A549 (cell line): ENCODE data around the gene ROR1. TPM values are rescaled to one million over a fixed set of nuclear protein-coding genes. Genes with fewer than 3 reads are reported as not detected.

Experiments
- ATAC-seq, 2 experiments: fragments of 200-7000 bp in 1 of 2; fragments of >200 bp in 1 of 2; cut with Nextera tagmentation in 1 of 2; cut with Tn5 transposase in 1 of 2; 3 replicates each; pipeline versions ENCODE4 v1.8.0 to v1.9.1; 2018 to 2020; ENCODE audit warnings: mild to moderate bottlenecking in 1 of 2, moderate library complexity in 1 of 2
- CTCF ChIA-PET: fragments of 300-600 bp; sonication (Branson Sonifier 250); formaldehyde crosslinking; extraction: SDS; loops from one replicate; lab custom pipeline; 2021; ENCODE audit warnings: antibody characterized with exemption, inconsistent platforms; lab: Yijun Ruan, JAX
- POLR2A ChIA-PET: fragments of 350-600 bp; formaldehyde crosslinking; extraction: SDS; loops from one replicate; lab custom pipeline; 2021; ENCODE audit warnings: antibody characterized with exemption, inconsistent platforms; lab: Yijun Ruan, JAX
- DNase-seq, 2 experiments: peaks; one replicate each; pipeline versions ENCODE4 v3.0.0 to v3.0.0-alpha.2; 2011 to 2016; ENCODE audit warnings: low read depth in 1 of 2, low spot score in 1 of 2
- FAIRE-seq: peaks from 2 replicates; lab custom pipeline; 2011; peaks lifted over from hg19 to GRCh38; lab: Jason Lieb, UNC
- H3K27ac ChIP-seq, 2 experiments: fragments of >200 bp; sonication (Bioruptor Twin); formaldehyde crosslinking; 3 replicates each; pipeline ENCODE4 v1.5.1; 2016 to 2017
- H3K4me1 ChIP-seq: fragments of >200 bp; sonication (Bioruptor Twin); formaldehyde crosslinking; 3 replicates; pipeline ENCODE4 v1.6.1; 2016
- H3K4me2 ChIP-seq: fragments of >200 bp; sonication (Bioruptor Twin); formaldehyde crosslinking; 3 replicates; pipeline ENCODE4 v1.6.1; 2016
- H3K4me3 ChIP-seq: fragments of >200 bp; sonication (Bioruptor Twin); formaldehyde crosslinking; 3 replicates; pipeline ENCODE4 v1.5.1; 2016
- H3K9me3 ChIP-seq: fragments of >200 bp; sonication (Bioruptor Twin); formaldehyde crosslinking; 3 replicates; pipeline ENCODE4 v1.6.1; 2016
- BHLHE40 ChIP-seq: IDR thresholded peaks from 2 replicates; pipeline ENCODE4 v1.6.1; 2012; ENCODE audit warnings: low read depth, low read length, inconsistent platforms
- CEBPB ChIP-seq, 2 experiments: fragments of >200 bp in 1 of 2; sonication (Bioruptor Twin) in 1 of 2; formaldehyde crosslinking in 1 of 2; IDR thresholded peaks; 2 replicates each; pipeline ENCODE4 v1.6.1; 2012 to 2016
- CHD4 ChIP-seq: fragments of 200-600 bp; sonication (generic); IDR thresholded peaks from 2 replicates; pipeline ENCODE4 v1.6.1; 2016; ENCODE audit warnings: antibody characterized with exemption, mild to moderate bottlenecking, borderline replicate concordance
- E2F6 ChIP-seq: IDR thresholded peaks from 2 replicates; pipeline ENCODE4 v1.6.1; 2012; ENCODE audit warnings: low read depth, borderline replicate concordance
- EHMT2 ChIP-seq: fragments of 200-600 bp; sonication (generic); IDR thresholded peaks from 2 replicates; pipeline ENCODE4 v1.6.1; 2016; ENCODE audit warnings: antibody characterized with exemption, low read depth, mild to moderate bottlenecking, moderate library complexity
- EP300 ChIP-seq, 2 experiments: fragments of >200 bp; sonication (Bioruptor Twin); formaldehyde crosslinking; IDR thresholded peaks; 2 replicates in 1 of 2; 3 replicates in 1 of 2; pipeline ENCODE4 v1.6.1; 2016 to 2017
- ESRRA ChIP-seq: fragments of 150-350 bp; IDR thresholded peaks from 2 replicates; pipeline ENCODE4 v1.6.1; 2014; ENCODE audit warnings: mild to moderate bottlenecking, low read length, borderline replicate concordance
- FOSL2 ChIP-seq, 2 experiments: fragments of 450-650 bp in 1 of 2; fragments of >200 bp in 1 of 2; sonication (Bioruptor Twin) in 1 of 2; formaldehyde crosslinking; IDR thresholded peaks; 2 replicates each; pipeline versions ENCODE4 v1.5.0 to v1.6.1; 2016 to 2020; ENCODE audit warnings: mild to moderate bottlenecking in 1 of 2, moderate library complexity in 1 of 2
- HEYL ChIP-seq: fragments of 250-450 bp; sonication (Bioruptor Pico); IDR thresholded peaks from 2 replicates; pipeline ENCODE4 v1.8.0; 2021; ENCODE audit warnings: mild to moderate bottlenecking, moderate library complexity
- HOXB5 ChIP-seq: fragments of 250-450 bp; sonication (Bioruptor Pico); IDR thresholded peaks from 2 replicates; pipeline ENCODE4 v1.5.0; 2020; ENCODE audit warnings: mild to moderate bottlenecking, moderate library complexity
- JUN ChIP-seq, 2 experiments: fragments of >200 bp; sonication (Bioruptor Twin); formaldehyde crosslinking; IDR thresholded peaks; 2 replicates in 1 of 2; 3 replicates in 1 of 2; pipeline ENCODE4 v1.6.1; 2016 to 2017
- JUNB ChIP-seq: fragments of >200 bp; sonication (Bioruptor Twin); formaldehyde crosslinking; IDR thresholded peaks from 2 replicates; pipeline ENCODE4 v1.6.1; 2016
- KDM1A ChIP-seq: fragments of 200-600 bp; sonication (generic); IDR thresholded peaks from 2 replicates; pipeline ENCODE4 v1.6.1; 2016; ENCODE audit warnings: low read depth, mild to moderate bottlenecking
- MAFK ChIP-seq: fragments of 450-650 bp; IDR thresholded peaks from 2 replicates; pipeline ENCODE4 v1.6.1; 2014; ENCODE audit not compliant: partially characterized antibody
- MAX ChIP-seq: IDR thresholded peaks from 2 replicates; pipeline ENCODE4 v1.6.1; 2012
- MAZ ChIP-seq: fragments of 150-350 bp; IDR thresholded peaks from 2 replicates; pipeline ENCODE4 v1.6.1; 2014; ENCODE audit warnings: antibody characterized with exemption, low read depth, low read length, borderline replicate concordance
- NR3C1 ChIP-seq: fragments of >200 bp; sonication (Bioruptor Twin); formaldehyde crosslinking; IDR thresholded peaks from 3 replicates; pipeline ENCODE4 v1.6.1; 2017
- PHF8 ChIP-seq: fragments of 200-600 bp; sonication (generic); IDR thresholded peaks from 2 replicates; pipeline ENCODE4 v1.6.1; 2016; ENCODE audit warnings: low read depth, mild to moderate bottlenecking, antibody characterized with exemption, moderate library complexity, borderline replicate concordance
- POLR2A ChIP-seq: IDR thresholded peaks from 2 replicates; pipeline ENCODE4 v1.6.1; 2012; ENCODE audit warnings: mild to moderate bottlenecking, low read length
- RARB ChIP-seq: fragments of 250-450 bp; sonication (Bioruptor Pico); IDR thresholded peaks from 2 replicates; pipeline ENCODE4 v1.8.0; 2021; ENCODE audit warnings: mild to moderate bottlenecking, moderate library complexity
- RCOR1 ChIP-seq: fragments of 150-350 bp; IDR thresholded peaks from 2 replicates; pipeline ENCODE4 v1.6.1; 2014; ENCODE audit warnings: antibody characterized with exemption, low read length, low read depth
- TFCP2L1 ChIP-seq: fragments of 250-450 bp; sonication (Bioruptor Pico); IDR thresholded peaks from 2 replicates; pipeline ENCODE4 v1.5.0; 2021; ENCODE audit warnings: mild to moderate bottlenecking
- TP53 ChIP-seq: fragments of 250-450 bp; sonication (Bioruptor Pico); IDR thresholded peaks from 2 replicates; pipeline ENCODE4 v1.5.0; 2021; ENCODE audit warnings: mild to moderate bottlenecking, moderate library complexity
- USF2 ChIP-seq: fragments of 450-650 bp; IDR thresholded peaks from 2 replicates; pipeline ENCODE4 v1.6.1; 2014; ENCODE audit warnings: antibody characterized with exemption
- ZC3H11A ChIP-seq: fragments of 450-650 bp; IDR thresholded peaks from 2 replicates; pipeline ENCODE4 v1.6.1; 2014; ENCODE audit warnings: antibody characterized with exemption, mild to moderate bottlenecking
- ZSCAN20 ChIP-seq: fragments of 250-450 bp; sonication (Bioruptor Pico); IDR thresholded peaks from 2 replicates; pipeline ENCODE4 v1.8.0; 2022; ENCODE audit warnings: mild to moderate bottlenecking, moderate library complexity
- WGBS: methylation state at CpG from one replicate; pipeline ENCODE4 v1.1.6; 2017; ENCODE audit errors: missing lambda C conversion rate; 5-methylcytosine and 5-hydroxymethylcytosine counted together
- polyA plus RNA-seq, 4 experiments: library from polyadenylated mRNA; depleted of rRNA in 3 of 4; stranded (reverse); fragments of >200 nt; fragmentation: RNase III in 1 of 4; extraction: RNeasy Plus Mini Kit Qiagen cat#74134 plus additional on column Dnase treatment in 1 of 4; gene quantifications; 2 replicates in 3 of 4; 3 replicates in 1 of 4; pipeline ENCODE4 v1.2.3, GENCODE V29; 2011 to 2017
- TF ChIP-seq, protein P1 (sequence below): fragments of >200 bp; sonication (Bioruptor Twin); formaldehyde crosslinking; IDR thresholded peaks from 2 replicates; pipeline ENCODE4 v1.6.1; 2016
- TF ChIP-seq, protein P2 (sequence below): fragments of 250-450 bp; sonication (Bioruptor Pico); IDR thresholded peaks from 2 replicates; pipeline ENCODE4 v1.5.0; 2021; ENCODE audit warnings: mild to moderate bottlenecking, moderate library complexity, borderline replicate concordance
- TF ChIP-seq, protein P3 (sequence below): fragments of >200 bp; sonication (Bioruptor Twin); formaldehyde crosslinking; IDR thresholded peaks from 3 replicates; pipeline ENCODE4 v1.6.1; 2016

ROR1 gene
- polyA plus RNA-seq, 2 of the 4 experiments (the other 2 are of a cell fraction) = 6.5 to 19.0 TPM

DNA sequence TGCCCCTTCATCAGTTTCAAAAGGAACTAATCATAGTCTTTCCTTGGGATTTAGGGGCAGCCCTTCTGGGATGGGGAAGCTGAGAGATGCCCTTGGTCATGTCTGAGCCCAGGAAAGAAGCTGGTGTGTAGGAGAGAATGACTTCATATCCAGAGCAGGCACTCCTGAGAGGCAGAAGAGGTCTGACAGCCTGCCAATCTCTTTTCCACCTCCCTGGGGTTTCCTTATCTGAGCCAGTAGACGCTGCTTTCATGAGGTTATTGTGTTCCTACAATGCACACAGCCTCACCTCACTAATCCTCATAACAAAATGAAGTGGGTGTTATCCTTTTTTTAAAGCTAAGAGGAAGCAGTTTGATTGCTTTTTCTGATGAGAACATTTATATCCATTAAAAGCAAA lies 14.1 kb downstream of the ROR1 start:
- DNase-seq (no peak), ATAC-seq (no peak)
- Histone ChIP-seq H3K4me2 (no peak overlapping the region), H3K9me3 (no peaks in the 10 kb centered on the region)
- WGBS = 73% methylated on average over 1 of the region's 1 CpG
- TF ChIP-seq RARB (CRISPR knock-in tag) (no peak), TP53 (CRISPR knock-in tag) (no peak), CEBPB (IDR thresholded peaks at IDR 0.05) (no peak), JUNB (no peak), TFCP2L1 (no peak), E2F6 (no peak), HOXB5 (CRISPR knock-in tag) (no peak), CHD4 (no peak), PHF8 (no peak), MAX (no peak), ZC3H11A (no peak), USF2 (no peak), BHLHE40 (no peak), FOSL2 (IDR thresholded peaks at IDR 0.05) (no peak), FOSL2 (CRISPR knock-in tag; IDR thresholded peaks at IDR 0.05) (no peak), ESRRA (no peak), JUN (IDR thresholded peaks at IDR 0.05) (no peak), KDM1A (no peak), RCOR1 (no peak)
- TF ChIP-seq, protein P1, sequence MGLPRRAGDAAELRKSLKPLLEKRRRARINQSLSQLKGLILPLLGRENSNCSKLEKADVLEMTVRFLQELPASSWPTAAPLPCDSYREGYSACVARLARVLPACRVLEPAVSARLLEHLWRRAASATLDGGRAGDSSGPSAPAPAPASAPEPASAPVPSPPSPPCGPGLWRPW = no peak
- TF ChIP-seq, protein P2, sequence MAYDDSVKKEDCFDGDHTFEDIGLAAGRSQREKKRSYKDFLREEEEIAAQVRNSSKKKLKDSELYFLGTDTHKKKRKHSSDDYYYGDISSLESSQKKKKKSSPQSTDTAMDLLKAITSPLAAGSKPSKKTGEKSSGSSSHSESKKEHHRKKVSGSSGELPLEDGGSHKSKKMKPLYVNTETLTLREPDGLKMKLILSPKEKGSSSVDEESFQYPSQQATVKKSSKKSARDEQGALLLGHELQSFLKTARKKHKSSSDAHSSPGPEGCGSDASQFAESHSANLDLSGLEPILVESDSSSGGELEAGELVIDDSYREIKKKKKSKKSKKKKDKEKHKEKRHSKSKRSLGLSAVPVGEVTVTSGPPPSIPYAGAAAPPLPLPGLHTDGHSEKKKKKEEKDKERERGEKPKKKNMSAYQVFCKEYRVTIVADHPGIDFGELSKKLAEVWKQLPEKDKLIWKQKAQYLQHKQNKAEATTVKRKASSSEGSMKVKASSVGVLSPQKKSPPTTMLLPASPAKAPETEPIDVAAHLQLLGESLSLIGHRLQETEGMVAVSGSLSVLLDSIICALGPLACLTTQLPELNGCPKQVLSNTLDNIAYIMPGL (CRISPR knock-in tag) = no peak
- TF ChIP-seq, all 56 proteins: peak for 0
- H3K27ac ChIP-seq = no peak overlapping the region
- H3K4me3 ChIP-seq = no peak overlapping the region
- no peak for FAIRE-seq
- POLR2A ChIA-PET = no interaction called here
- H3K4me1 ChIP-seq = peaks cover 11% of the 10 kb centered on the region; the same call in 2 of the 3 replicates
- CTCF ChIA-PET = no interaction called here

DNA sequence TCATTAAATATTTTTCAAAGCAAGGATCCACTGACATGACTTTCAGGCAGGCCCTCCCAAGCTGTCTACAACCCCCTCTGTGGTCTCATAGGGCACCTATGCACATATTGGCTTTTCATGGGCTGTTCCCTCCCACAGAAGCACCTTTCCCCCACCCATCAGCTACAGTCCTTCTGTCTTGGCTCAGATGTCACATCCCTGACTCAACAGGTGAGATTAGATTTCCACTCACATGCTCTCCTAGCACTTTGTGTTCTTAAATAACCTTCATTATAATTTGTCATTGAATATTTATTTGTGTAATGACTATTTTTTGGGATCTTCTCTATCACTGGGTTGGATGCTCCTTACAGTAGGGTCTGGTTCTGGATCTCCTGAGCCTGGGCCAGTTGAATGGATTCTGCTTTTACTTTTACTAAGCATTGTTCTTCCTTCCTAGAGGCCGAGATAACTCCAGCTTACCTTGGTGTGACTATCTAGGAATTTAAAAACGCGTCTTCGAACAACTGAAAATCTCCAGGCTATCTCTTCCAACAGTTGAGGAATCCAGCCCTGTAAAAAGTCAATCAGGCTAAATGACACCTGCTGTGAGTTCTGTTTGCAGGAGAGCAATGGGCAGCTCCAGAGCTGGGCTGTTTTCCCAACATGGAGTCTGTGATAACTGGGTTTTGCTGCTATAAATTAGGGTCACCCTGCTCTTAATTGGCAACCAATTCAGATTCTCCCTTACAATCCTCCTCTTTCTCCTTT lies 16.2 kb downstream of the ROR1 start:
- FAIRE-seq (no peak), ATAC-seq (no peak), DNase-seq (no peak)
- WGBS = 98% methylated on average over 4 of the region's 4 CpGs
- Histone ChIP-seq H3K4me2 (no peak overlapping the region), H3K4me3 (no peak overlapping the region), H3K27ac (no peak overlapping the region), H3K9me3 (no peaks in the 10 kb centered on the region), H3K4me1 (peaks cover 12% of the 10 kb centered on the region; the same call in 2 of the 3 replicates)
- TF ChIP-seq ZC3H11A = no peak
- no peak for TF ChIP-seq CEBPB (IDR thresholded peaks at IDR 0.05)
- TF ChIP-seq ZSCAN20 = no peak
- TF ChIP-seq, protein P3, sequence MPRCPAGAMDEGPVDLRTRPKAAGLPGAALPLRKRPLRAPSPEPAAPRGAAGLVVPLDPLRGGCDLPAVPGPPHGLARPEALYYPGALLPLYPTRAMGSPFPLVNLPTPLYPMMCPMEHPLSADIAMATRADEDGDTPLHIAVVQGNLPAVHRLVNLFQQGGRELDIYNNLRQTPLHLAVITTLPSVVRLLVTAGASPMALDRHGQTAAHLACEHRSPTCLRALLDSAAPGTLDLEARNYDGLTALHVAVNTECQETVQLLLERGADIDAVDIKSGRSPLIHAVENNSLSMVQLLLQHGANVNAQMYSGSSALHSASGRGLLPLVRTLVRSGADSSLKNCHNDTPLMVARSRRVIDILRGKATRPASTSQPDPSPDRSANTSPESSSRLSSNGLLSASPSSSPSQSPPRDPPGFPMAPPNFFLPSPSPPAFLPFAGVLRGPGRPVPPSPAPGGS = no peak
- no peak for TF ChIP-seq NR3C1
- TF ChIP-seq KDM1A = no peak
- no peak for TF ChIP-seq MAFK
- no peak for TF ChIP-seq MAZ
- TF ChIP-seq EHMT2 = no peak
- TF ChIP-seq, protein P2 (CRISPR knock-in tag) = no peak
- TF ChIP-seq POLR2A = no peak
- no peak for TF ChIP-seq HEYL
- TF ChIP-seq EP300 (IDR thresholded peaks at IDR 0.05) = no peak
- POLR2A ChIA-PET = no interaction called here
- CTCF ChIA-PET = interaction anchor here (1.5 kb wide), 1 partner anchor 98 kb away, joined by 4 read pairs; no protein-coding TSS in a partner anchor
